Measurements from ENCODE around the gene IL6. TPM values are rescaled to one million over a fixed set of nuclear protein-coding genes. Genes with fewer than 3 reads are reported as not detected.
A peak's percentile ranks its signal among the peaks of the same experiment; 100 is the strongest.
"Not testable (repeated sequence)": the region's sequence is repeated elsewhere in the genome, so short reads cannot be mapped to it uniquely, and the experiment has no call there.

The IL6 gene
- total RNA-seq, 1 donor from 2014 or later: 0.60 TPM

- ATAC-seq; intact Hi-C loops (cut with DNase I); DNase-seq (ENCODE audit: missing footprints): not testable (repeated sequence)
Measured at GRCh38 chr7:22703107-22703855, 23.7 kb upstream of the IL6 start.

- ATAC-seq; intact Hi-C loops (cut with DNase I); DNase-seq (ENCODE audit: missing footprints): not testable (repeated sequence)
Measured at GRCh38 chr7:22703978-22704610, 22.9 kb upstream of the IL6 start.

DNA sequence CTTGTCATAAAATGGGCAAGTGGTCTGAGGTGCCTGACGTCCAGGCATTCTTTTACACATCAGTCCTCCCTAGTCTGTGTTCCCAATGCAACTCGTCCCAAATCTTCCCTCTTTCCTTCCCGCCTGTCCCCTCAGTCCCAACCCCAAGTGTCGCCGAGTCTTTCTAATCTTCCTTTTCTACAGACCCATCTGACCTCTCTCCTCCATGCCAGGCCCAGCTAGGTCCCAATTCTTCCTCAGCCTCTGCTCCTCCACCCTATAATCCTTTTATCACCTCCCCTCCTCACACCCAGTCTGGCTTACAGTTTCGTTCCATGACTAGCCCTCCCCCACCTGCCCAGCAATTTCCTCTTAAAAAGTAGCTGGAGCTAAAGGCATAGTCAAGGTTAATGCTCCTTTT, 22.3 kb upstream of the IL6 start:
- intact Hi-C loops (cut with DNase I); ATAC-seq; DNase-seq (ENCODE audit: missing footprints): not testable (repeated sequence)

- ATAC-seq; intact Hi-C loops (cut with DNase I); DNase-seq (ENCODE audit: missing footprints): not testable (repeated sequence)
Measured at GRCh38 chr7:22705874-22706273, 21.1 kb upstream of the IL6 start.

DNA sequence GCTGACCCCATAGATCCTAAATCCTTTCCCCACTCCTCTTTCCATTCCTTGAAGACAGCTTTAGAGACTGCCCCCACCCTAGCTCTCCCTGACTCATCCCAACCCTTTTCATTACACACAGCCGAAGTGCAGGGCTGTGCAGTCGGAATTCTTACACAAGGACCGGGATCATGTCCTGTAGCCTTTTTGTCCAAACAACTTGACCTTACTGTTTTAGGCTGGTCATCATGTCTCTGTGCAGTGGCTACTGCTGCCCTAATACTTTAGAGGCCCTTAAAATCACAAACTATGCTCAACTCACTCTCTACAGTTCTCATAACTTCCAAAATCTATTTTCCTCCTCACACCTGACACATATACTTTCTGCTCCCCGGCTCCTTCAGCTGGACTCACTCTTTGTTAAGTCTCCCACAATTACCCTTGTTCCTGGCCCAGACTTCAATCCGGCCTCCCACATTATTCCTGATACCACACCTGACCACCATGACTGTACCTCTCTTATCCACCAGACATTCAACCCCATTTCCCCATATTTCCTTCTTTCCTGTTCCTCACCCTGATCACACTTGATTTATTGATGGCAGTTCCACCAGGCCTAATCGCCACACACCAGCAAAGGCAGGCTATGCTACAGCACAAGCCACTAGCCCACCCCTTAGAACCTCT, 19.8 kb upstream of the IL6 start:
- ATAC-seq; intact Hi-C loops (cut with DNase I); DNase-seq (ENCODE audit: missing footprints): not testable (repeated sequence)

DNA sequence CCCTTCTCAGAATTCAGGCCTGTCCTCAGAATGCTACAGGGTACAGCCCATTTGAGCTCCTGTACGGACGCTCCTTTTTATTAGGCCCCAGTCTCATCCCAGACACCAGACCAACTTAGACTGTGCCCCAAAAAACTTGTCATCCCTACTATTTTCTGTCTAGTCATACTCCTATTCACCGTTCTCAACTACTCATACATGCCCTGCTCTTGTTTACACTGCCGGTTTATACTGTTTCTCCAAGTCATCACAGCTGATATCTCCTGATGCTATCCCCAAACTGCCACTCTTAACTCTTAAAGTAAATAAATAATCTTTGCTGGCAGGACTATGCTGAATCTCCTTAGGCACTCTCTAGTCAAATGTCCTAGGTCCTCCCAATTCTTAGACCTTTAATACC, 18.8 kb upstream of the IL6 start:
- DNase-seq (ENCODE audit: missing footprints); ATAC-seq; intact Hi-C loops (cut with DNase I): not testable (repeated sequence)

DNA sequence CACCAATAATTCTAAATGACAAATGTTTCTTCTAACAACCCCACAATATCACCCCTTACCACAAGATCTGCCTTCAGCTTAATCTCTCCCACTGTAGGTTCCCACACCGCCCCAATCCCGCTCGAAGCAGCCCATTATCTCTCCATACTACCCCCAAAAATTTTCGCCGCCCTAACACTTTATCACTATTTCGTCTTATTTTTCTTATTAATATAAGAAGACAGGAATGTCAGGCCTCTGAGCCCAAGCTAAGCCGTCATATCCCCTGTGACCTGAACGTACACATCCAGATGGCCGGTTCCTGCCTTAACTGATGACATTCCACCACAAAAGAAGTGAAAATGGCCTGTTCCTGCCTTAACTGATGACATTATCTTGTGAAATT, 18.3 kb upstream of the IL6 start:
- DNase-seq (ENCODE audit: missing footprints); intact Hi-C loops (cut with DNase I); ATAC-seq: not testable (repeated sequence)

DNA sequence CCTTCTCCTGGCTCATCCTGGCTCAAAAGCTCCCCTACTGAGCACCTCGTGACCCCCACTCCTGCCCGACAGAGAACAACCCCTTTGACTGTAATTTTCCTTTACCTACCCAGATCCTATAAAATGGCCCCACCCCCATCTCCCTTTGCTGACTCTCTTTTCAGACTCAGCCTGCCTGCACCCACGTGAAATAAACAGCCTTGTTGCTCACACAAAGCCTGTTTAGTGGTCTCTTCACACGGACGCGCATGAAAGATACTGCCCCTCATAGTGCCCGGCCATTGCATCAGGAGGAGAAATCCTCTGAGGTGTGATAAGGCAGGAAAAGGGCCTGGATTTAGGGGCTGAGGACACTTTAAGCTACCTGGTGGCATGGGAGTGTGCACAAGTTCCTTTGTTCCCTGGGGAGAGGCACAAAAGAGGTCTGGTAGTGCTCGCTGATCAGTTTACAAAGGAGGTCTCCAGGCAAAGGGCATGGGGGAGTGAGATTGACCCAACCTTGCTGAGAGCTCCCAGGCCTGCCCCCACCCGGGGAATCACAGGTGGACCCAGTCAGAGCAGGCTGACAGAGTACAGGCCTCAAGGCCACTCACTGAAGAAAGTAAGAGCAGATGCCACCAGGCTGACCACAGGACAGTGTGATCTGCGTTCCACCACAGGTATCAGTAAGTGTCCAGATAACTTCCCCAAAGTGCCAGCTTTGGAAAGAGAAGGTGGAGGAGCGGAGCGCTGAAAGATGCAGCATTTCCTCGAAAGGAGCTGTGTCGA, 17.8 kb upstream of the IL6 start:
- intact Hi-C loops (cut with DNase I); ATAC-seq: not testable (repeated sequence)

DNA sequence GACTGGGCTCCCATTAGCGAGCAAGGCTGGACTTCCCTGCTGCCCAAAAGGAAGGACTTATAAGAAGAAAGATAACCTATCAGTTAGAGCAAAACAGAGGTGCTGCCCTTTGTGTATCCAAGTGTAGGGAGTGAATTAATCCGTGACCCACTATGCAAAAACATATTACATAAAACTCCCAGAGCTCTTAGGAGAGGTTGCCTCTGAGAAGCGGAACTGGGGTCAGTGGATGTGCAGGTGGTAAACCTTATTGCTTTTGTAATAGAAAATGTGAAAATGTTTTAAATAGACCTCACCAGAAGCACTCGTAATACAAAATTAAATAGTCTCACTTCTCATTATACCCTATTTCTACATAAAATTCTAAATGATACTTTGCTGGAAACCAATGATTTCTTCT, 17.1 kb upstream of the IL6 start:
- DNase-seq (ENCODE audit: missing footprints) (no peak), ATAC-seq (no peak)
- intact Hi-C loops (cut with DNase I): no loop called here

More for the DNA sequence above, 17.8 kb upstream of the IL6 start:
- DNase-seq (ENCODE audit: missing footprints): not testable (repeated sequence)

GRCh38 chr7:22712999-22713398, 14.0 kb upstream of the IL6 start:
- intact Hi-C loops (cut with DNase I): no loop called here
- no peak for DNase-seq (ENCODE audit: missing footprints)
- ATAC-seq: no peak

- intact Hi-C loops (cut with DNase I): no loop called here
- DNase-seq (ENCODE audit: missing footprints) (no peak), ATAC-seq (no peak)
Measured at GRCh38 chr7:22713463-22713862, 13.5 kb upstream of the IL6 start.

DNA sequence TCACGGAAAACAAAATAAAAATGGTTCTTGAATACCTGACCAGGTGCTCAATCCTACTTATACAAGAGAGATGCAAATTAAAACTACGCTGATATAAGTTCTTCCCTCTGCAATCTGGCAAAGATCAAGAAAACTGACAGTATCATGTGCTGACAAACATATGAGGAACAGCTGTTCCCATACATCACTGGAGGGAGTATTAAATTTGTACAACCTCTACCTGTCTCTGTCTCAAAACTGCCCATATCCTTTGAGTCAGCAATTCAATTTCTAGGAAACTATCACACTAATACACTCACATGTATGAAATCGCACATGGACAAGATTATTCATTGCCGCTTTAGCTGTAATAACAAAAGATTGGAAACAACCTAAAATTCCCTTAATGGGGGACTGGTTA, 11.0 kb upstream of the IL6 start:
- ATAC-seq: no peak
- no peak for DNase-seq (ENCODE audit: missing footprints)
- intact Hi-C loops (cut with DNase I): no loop called here

GRCh38 chr7:22717760-22718159, 9.2 kb upstream of the IL6 start:
- peak; percentile 15 for ATAC-seq
- DNase-seq (ENCODE audit: missing footprints): no peak
- intact Hi-C loops (cut with DNase I): no loop called here

- no peak for DNase-seq (ENCODE audit: missing footprints)
- peak; percentile 72 for ATAC-seq
- intact Hi-C loops (cut with DNase I): no loop called here
Measured at GRCh38 chr7:22718200-22718711, 8.7 kb upstream of the IL6 start.

DNA sequence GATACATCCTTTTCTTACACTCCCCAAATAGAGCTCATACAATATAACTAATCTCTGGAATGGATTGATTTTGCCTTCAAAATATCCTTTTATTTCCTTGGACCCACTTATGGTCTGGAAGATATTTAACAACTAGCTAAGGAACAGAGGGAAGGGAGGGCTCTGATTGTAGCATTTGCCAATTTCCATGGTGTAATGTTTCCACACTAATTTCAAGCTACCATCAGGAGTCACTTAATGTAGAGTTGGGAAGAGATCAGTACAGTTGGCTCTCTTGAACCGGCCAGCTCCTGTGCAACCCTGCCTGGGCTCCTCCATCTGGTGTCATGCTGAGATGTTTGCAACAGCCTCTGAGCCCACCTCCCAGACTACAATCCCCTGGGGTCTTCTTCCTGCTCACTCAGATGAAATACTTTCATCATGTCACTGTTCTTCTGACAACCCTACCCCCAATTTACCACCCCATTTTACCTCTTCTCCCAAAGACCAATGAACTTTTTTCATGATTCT, 8.0 kb upstream of the IL6 start:
- no peak for ATAC-seq
- DNase-seq (ENCODE audit: missing footprints): no peak
- intact Hi-C loops (cut with DNase I): no loop called here

DNA sequence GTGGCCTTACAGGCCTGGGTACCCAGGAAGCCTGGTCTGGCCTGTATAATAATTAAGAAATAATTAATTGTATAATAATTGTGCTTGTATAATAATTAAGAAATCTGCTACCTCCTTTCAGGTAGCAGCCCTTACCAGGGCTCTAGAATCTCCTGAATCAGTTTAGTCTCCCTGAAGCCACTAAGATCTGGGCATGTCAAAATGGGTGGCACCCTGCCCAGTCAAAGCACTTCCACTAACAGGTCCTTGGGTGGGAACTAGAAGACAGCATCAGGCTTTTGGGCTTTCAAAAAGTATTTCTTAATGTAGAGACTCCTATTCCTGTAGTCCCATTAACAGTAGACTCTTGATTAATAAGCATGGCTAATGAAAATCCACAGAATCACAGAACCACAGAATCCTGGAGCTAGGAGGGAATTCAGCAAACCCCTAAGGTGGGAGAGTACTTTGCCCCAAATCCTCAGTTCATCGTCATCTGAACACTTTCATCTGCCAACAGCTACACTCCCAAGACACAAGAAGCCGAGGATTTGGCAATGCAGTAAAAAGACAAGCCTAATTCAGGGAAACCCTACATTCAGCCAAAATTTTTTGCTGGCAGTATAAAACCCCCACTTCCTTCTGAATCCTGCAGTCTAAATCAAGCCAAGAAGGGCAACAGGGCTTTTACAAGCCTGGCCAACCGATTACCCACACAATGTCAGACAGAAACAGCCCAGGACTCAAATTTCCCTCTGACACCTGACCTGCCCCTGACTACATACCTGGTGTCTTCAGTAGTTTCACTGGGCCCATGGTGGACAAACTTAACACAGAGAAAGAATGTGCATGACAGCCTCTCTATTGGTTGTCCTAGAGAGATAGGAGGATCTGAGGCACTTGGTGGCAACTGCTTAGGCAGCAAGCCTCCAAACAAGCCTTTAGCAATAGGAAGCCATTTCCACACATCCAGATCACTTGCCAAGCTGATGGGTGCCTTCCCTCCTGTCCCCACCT, 5.9 kb upstream of the IL6 start:
- intact Hi-C loops (cut with DNase I): loop anchor here (10.0 kb wide), 1 partner anchor 134 kb away; no protein-coding TSS in a partner anchor
- DNase-seq (ENCODE audit: missing footprints) (no peak), ATAC-seq (no peak)

- ATAC-seq (no peak), DNase-seq (ENCODE audit: missing footprints) (no peak)
- intact Hi-C loops (cut with DNase I): loop anchor here (10.0 kb wide), 1 partner anchor 132 kb away; no protein-coding TSS in a partner anchor
Measured at GRCh38 chr7:22722536-22723180, 4.3 kb upstream of the IL6 start.
